HepG2 (cell line): ENCODE results near the gene CDC42EP5. TPM values are rescaled to one million over a fixed set of nuclear protein-coding genes. Genes with fewer than 3 reads are reported as not detected.

Experiments
- ATF7 ChIP-seq, 2 experiments: fragments of 450-650 bp in 1 of 2; sonication (generic) in 1 of 2; formaldehyde crosslinking in 1 of 2; IDR thresholded peaks; 2 replicates each; pipeline versions ENCODE4 v1.4.0 to v1.6.1; 2016 to 2020; ENCODE audit warnings: antibody characterized with exemption in 1 of 2, mild to moderate bottlenecking in 1 of 2, missing genetic modification reagents in 1 of 2
- CREB3 ChIP-seq: sonication (generic); formaldehyde crosslinking; IDR thresholded peaks from 2 replicates; pipeline ENCODE4 v1.5.0; 2020; ENCODE audit warnings: missing genetic modification reagents
- DBP ChIP-seq: sonication (generic); formaldehyde crosslinking; IDR thresholded peaks from 2 replicates; pipeline ENCODE4 v1.4.0; 2020; ENCODE audit warnings: missing genetic modification reagents; ENCODE audit errors: not compliant biosample characterization
- FIP1L1 ChIP-seq: fragments of 200-400 bp; formaldehyde crosslinking; IDR thresholded peaks from 2 replicates; pipeline ENCODE4 v1.6.1; 2018; ENCODE audit warnings: low read depth, mild to moderate bottlenecking, low read length, moderate library complexity, borderline replicate concordance; ENCODE audit not compliant: insufficient read depth
- HDAC6 ChIP-seq: fragments of 200-600 bp; sonication (generic); IDR thresholded peaks from 2 replicates; pipeline ENCODE4 v1.7.0; 2017; ENCODE audit warnings: mild to moderate bottlenecking, antibody characterized with exemption, low read length, low read depth
- HMG20B ChIP-seq: conservative IDR thresholded peaks from 2 replicates; pipeline ENCODE4 v1.6.1; 2016; ENCODE audit warnings: missing genetic modification reagents, missing compliant biosample characterization
- NFIC ChIP-seq: IDR thresholded peaks from 2 replicates; pipeline ENCODE4 v1.6.1; 2012; ENCODE audit warnings: mild to moderate bottlenecking, low read length, inconsistent platforms
- NR3C1 ChIP-seq: sonication (generic); formaldehyde crosslinking; IDR thresholded peaks from 2 replicates; pipeline ENCODE4 v1.4.0; 2020; ENCODE audit warnings: missing genetic modification reagents
- RCOR2 ChIP-seq: IDR thresholded peaks from 2 replicates; pipeline ENCODE4 v1.6.1; 2016; ENCODE audit warnings: missing biosample characterization, missing genetic modification reagents
- RFX3 ChIP-seq: IDR thresholded peaks from 2 replicates; pipeline ENCODE4 v1.6.1; 2016; ENCODE audit warnings: missing biosample characterization, missing genetic modification reagents
- SIN3A ChIP-seq: IDR thresholded peaks from 2 replicates; pipeline ENCODE4 v1.6.1; 2011; ENCODE audit warnings: low read depth, mild to moderate bottlenecking, control low read depth, low read length, borderline replicate concordance
- SMAD1 ChIP-seq: sonication (generic); formaldehyde crosslinking; IDR thresholded peaks from 2 replicates; pipeline ENCODE4 v1.4.0; 2020; ENCODE audit warnings: missing genetic modification reagents, low read depth, mild to moderate bottlenecking, borderline replicate concordance
- SNAPC2 ChIP-seq: sonication (generic); formaldehyde crosslinking; IDR thresholded peaks from 2 replicates; pipeline ENCODE4 v1.8.1; 2022; ENCODE audit warnings: mild to moderate bottlenecking, missing genetic modification reagents
- SP1 ChIP-seq, 2 experiments: fragments of 450-650 bp in 1 of 2; sonication (generic) in 1 of 2; formaldehyde crosslinking in 1 of 2; IDR thresholded peaks; 2 replicates each; pipeline versions ENCODE4 v1.4.0 to v1.6.1; 2016 to 2020; ENCODE audit warnings: missing genetic modification reagents in 1 of 2
- TERF1 ChIP-seq: sonication (generic); formaldehyde crosslinking; IDR thresholded peaks from 2 replicates; pipeline ENCODE4 v1.8.0; 2022; ENCODE audit warnings: mild to moderate bottlenecking, missing genetic modification reagents, moderate library complexity
- THYN1 ChIP-seq: sonication (generic); formaldehyde crosslinking; IDR thresholded peaks from 2 replicates; pipeline ENCODE4 v1.8.1; 2023; ENCODE audit warnings: low read depth, mild to moderate bottlenecking, moderate library complexity, missing genetic modification reagents, borderline replicate concordance
- ZNF280D ChIP-seq: sonication (generic); formaldehyde crosslinking; IDR thresholded peaks from 2 replicates; pipeline ENCODE4 v1.5.1; 2020; ENCODE audit warnings: mild to moderate bottlenecking, missing genetic modification reagents
- ZNF335 ChIP-seq: sonication (generic); formaldehyde crosslinking; IDR thresholded peaks from 2 replicates; pipeline ENCODE4 v1.4.0; 2020; ENCODE audit warnings: missing genetic modification reagents
- ZNF484 ChIP-seq: sonication (generic); formaldehyde crosslinking; IDR thresholded peaks from 2 replicates; pipeline ENCODE4 v1.5.1; 2020; ENCODE audit warnings: mild to moderate bottlenecking, low read depth, missing genetic modification reagents, borderline replicate concordance
- ZNF558 ChIP-seq: sonication (generic); formaldehyde crosslinking; IDR thresholded peaks from 2 replicates; pipeline ENCODE4 v1.9.0; 2022; ENCODE audit warnings: mild to moderate bottlenecking, missing genetic modification reagents, borderline replicate concordance
- ZNF576 ChIP-seq: sonication (generic); formaldehyde crosslinking; IDR thresholded peaks from 2 replicates; pipeline ENCODE4 v1.4.0; 2020; ENCODE audit warnings: mild to moderate bottlenecking, missing genetic modification reagents
- ZNF7 ChIP-seq: IDR thresholded peaks from 2 replicates; pipeline ENCODE4 v1.6.1; 2016; ENCODE audit warnings: missing biosample characterization, missing genetic modification reagents
- ZSCAN20 ChIP-seq: sonication (generic); formaldehyde crosslinking; IDR thresholded peaks from 2 replicates; pipeline ENCODE4 v1.4.0; 2020; ENCODE audit warnings: missing genetic modification reagents, mild to moderate bottlenecking, borderline replicate concordance
- ZSCAN25 ChIP-seq: sonication (generic); formaldehyde crosslinking; IDR thresholded peaks from 2 replicates; pipeline ENCODE4 v1.8.0; 2022; ENCODE audit warnings: mild to moderate bottlenecking, missing genetic modification reagents
- polyA plus RNA-seq, 8 experiments: library from polyadenylated mRNA; depleted of rRNA in 3 of 8; stranded (reverse) in 7 of 8; unstranded in 1 of 8; fragments of >200 nt; fragmentation: Illumina TruSeq in 4 of 8; extraction: Trizol in 4 of 8; gene quantifications; 2 replicates each; pipeline versions ENCODE4 v1.2.1 to v1.2.3, GENCODE V29; 2011 to 2016; ENCODE audit warnings: low read depth in 4 of 8, missing spikeins in 1 of 8, mixed read lengths in 1 of 8; ENCODE audit not compliant: insufficient read depth in 1 of 8
- total RNA-seq, 5 experiments: library from RNA; depleted of rRNA; stranded (reverse); fragments of >200 nt; fragmentation: Illumina TruSeq; extraction: Trizol; gene quantifications; 2 replicates each; pipeline ENCODE4 v1.2.3, GENCODE V29; 2016; ENCODE audit warnings: low read depth in 1 of 5

CDC42EP5 gene
- total and polyA plus RNA-seq, 2 of the 13 experiments (the other 11 are each of a cell fraction or from before 2014, with no cell fraction given): 0.41 to 1.6 TPM

GRCh38 chr19:54517483-54517882, 44.4 kb upstream of the CDC42EP5 start (continued):
- TF ChIP-seq ZNF280D (CRISPR knock-in tag): no peak
- no peak for TF ChIP-seq NR3C1
- no peak for TF ChIP-seq HDAC6
- TF ChIP-seq RCOR2 (CRISPR knock-in tag): no peak
- TF ChIP-seq FIP1L1: no peak
- TF ChIP-seq SMAD1 (CRISPR knock-in tag): no peak
- no peak for TF ChIP-seq ZSCAN25 (CRISPR knock-in tag)
- no peak for TF ChIP-seq RFX3 (CRISPR knock-in tag)
- peak; percentile 60; the same call in 1 of the 2 replicates for TF ChIP-seq ZSCAN20
- no peak for TF ChIP-seq TERF1 (CRISPR knock-in tag)
- no peak for TF ChIP-seq THYN1
- TF ChIP-seq DBP (CRISPR knock-in tag): no peak
- 0 out of 2 replicates have a peak, but pooled peaks have one; percentile 44 for TF ChIP-seq CREB3 (CRISPR knock-in tag)
- no peak for TF ChIP-seq NFIC
- TF ChIP-seq ZNF558 (CRISPR knock-in tag): peak; percentile 50; the same call in 1 of the 2 replicates
- no peak for TF ChIP-seq ZNF576 (CRISPR knock-in tag)
- TF ChIP-seq ATF7 (IDR thresholded peaks at IDR 0.05): no peak
- no peak for TF ChIP-seq ATF7 (CRISPR knock-in tag; IDR thresholded peaks at IDR 0.05)
- TF ChIP-seq ZNF7 (CRISPR knock-in tag): no peak
- no peak for TF ChIP-seq SP1 (IDR thresholded peaks at IDR 0.05)
- TF ChIP-seq SP1 (CRISPR knock-in tag; IDR thresholded peaks at IDR 0.05): no peak
- TF ChIP-seq SIN3A: no peak
- peak; percentile 81; the same call in 1 of the 2 replicates for TF ChIP-seq ZNF335
- no peak for TF ChIP-seq HMG20B
- no peak for TF ChIP-seq SNAPC2 (CRISPR knock-in tag)
- TF ChIP-seq ZNF484 (CRISPR knock-in tag): no peak; the same call in 1 of the 2 replicates
